GM21447 (cell line): ENCODE data around the gene FAM83B.
"Not testable (repeated sequence)": the region's sequence is repeated elsewhere in the genome, so short reads cannot be mapped to it uniquely, and the experiment has no call there.

Experiments
- ATAC-seq: cut with Tn5 transposase; IDR thresholded peaks from one replicate; pipeline ENCODE4 v1.9.1; 2021; ENCODE audit not compliant: unreplicated experiment

FAM83B gene

DNA sequence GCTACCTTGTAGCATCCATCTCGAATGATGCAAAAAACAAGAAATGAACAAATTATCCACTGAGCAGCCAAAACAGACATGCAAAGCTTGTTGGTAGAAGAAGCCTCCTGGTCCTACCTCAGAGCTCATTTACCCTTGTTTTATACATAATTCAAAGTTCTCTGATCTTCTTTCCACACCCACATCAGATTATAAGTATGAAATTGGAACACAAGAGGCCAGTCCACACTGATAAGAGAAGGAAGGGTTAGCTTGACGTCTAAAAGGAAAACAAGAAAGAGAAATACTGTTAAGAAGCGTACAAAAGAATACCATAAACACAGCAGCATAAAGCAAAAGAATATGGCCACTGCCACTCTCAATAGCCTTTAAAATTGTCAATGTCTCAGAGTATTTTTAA lies 49.7 kb downstream of the FAM83B start:
- no peak for ATAC-seq

DNA sequence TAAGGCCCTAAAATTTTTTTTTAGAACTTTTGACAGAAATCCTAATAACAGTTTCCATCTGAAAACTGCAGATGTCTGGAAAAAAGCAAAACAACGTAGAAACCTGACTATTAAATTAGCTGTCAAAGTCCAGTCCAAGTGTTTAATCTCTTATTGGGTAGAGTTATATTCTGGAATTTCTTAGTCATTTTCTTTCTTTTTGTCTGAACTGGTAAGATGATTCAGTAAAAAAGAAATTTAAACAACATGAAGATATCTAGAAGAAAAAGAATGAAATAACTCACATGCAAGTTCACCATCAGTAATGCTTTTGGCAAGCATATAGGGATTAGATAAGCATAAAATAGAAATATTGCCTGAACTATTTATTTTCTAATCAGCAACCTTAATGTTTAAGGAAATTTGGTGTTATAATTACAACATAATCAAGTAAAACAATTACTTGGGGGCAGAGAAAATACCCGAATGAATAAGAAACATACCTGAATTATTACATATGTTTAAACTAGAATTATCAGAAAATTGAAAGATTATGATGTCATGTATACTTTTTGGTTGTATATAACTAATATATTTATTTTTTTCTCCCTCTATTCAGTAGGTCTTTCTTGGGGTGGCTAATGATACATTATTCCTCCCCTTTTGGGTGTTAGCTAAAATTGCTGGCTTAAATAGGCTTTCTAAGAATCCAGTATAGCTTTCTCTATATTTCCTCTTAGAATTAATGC lies 51.1 kb downstream of the FAM83B start:
- ATAC-seq = no peak

DNA sequence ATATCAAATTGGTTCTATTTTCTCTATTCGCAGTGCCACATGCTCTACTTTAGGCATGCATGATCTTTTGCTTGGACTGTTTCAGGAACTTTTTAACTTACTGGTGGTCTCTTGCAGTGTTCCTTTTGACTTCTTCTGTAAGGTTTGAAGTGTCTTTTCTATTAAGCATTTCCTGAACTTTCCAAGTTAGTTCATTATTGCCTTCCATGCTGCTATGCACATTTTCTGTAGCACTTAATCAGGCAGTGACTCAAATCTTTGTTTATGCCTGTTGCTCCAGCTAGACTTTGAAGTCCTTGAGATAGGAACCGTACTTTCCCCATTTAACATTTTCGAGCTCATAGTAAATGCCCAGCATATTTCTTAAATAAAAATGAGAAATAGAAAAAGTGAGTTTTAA lies 52.2 kb downstream of the FAM83B start:
- ATAC-seq = no peak

DNA sequence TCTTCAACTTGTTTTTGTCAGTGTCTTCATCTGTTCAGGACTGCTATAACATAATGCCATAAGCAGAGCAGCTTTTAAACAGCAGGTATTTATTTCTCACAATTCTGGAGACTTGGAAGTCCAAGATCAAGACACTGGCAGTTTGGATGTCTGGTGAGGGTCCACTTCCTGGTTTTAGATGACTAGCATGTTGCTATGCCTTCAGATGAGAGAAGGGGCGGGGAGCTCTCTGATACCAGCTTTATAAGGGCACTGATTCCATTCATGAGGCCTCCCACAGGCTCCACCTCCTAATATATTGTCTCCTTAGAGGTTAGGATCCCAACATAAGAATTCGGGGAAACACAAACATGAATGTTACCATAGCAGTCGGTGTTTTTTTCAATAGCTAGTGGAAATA lies 52.9 kb downstream of the FAM83B start:
- no peak for ATAC-seq

DNA sequence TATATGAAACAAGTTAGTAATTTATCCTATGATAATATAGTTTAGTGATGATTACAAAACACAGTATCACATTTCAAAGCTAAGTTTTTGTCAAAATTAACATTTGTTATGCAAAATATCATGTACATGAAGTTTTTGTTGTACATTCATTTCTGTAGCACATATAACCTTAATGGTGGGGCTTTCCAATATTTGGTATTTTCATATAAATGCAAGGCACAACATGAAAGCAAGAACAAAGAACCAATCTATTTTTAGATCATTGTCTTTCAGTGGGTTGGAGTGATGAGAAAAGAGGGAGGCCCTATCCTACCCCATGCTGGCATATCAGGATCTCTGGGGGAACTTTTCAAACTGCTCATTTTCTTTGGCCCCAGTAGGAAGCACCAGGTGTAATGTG lies 53.4 kb downstream of the FAM83B start:
- ATAC-seq = no peak

DNA sequence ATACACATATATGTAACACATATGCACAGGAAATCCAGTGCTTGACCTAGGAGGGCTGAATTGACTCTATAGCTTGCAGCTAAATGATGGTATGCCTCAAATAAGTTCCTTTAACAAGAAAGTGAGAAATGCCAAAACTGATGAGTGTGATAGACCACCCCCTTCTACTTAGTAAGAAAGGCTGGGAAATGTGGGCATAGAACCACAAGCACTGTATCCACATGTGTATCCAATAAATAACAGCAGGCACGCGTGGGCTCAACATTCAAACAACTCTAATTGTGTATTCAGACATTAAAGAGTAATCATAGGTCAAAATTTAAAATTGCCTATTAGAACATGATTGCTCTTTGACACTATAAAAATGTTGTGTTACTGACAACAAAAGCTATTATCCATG lies 54.1 kb downstream of the FAM83B start:
- ATAC-seq = no peak

DNA sequence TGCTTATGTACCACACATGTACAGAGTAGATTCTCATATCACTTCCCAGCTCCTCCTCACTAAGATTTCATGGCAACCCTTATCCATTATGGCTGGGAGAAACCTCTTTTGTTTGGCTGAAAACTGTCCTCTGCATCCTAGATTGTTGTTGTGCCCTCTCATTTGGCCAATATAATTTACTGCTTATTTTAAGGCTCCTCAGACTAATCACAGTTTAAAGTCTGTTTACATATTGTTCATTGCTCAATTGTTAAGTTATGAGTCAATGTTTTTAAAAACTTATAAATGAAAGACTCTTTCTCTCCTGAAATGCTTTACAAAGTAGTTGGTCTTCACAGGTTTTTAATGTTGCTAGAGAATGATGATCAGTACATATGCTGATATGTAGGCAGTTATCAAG lies 57.3 kb downstream of the FAM83B start:
- no peak for ATAC-seq

DNA sequence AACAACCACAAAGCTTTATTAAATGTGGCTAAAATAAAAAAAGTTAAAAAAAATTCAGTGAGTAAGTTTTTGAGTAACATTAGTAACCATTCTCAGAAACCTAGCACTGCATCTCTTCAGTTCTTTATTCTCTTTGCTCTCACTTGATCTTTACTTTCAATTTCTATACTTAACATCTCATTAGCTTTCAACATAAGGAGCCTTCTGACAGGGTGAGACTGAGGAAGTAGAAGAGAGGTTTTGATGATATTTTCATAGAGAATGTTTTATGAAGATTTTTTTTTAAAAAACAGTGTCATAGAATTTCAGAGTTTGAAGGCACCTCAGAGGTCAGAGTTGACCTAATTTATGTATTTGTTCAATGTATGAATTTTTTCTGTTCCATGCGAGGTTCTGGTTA lies 60.8 kb downstream of the FAM83B start:
- ATAC-seq = no peak

DNA sequence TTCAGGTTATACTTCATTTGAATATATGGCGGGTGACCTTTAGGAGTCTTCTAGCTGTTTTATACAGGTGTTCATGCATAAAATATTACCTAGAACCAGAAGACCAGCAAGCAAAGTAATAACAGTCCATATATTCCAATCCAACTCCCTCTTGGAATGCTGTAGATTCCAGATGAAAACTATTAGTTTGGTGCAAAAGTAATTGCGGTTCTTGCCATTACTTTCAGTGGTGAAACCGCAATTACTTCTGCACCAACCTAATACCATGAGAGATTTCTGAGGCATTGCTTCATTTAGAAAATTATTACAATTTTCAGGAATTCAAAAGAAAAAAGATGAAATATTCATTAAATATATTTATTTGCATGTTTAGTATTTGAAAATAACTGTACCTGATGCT lies 62.6 kb downstream of the FAM83B start:
- ATAC-seq = no peak

DNA sequence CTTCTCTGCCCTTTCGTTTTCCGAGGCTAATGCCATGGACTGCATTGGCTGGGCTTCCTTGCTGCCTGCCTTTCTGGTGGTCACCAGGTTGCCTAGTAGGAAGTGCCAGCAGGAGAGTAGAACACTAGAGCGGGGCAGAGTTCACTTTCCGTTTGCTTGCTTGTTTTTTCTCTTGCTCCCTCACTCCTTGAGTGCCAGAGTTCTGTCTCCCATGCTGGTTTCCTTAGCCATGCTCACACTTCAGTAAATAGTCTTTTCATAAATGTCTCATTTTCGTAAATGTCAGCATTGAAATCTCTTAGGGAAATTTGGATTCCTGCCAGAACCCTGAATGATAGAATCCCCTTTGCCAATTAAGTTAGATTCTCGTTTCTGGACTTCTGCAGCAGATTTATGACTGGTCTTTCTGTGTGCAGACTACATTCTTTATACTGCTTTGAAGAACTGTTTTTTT lies 63.9 kb downstream of the FAM83B start:
- no peak for ATAC-seq

DNA sequence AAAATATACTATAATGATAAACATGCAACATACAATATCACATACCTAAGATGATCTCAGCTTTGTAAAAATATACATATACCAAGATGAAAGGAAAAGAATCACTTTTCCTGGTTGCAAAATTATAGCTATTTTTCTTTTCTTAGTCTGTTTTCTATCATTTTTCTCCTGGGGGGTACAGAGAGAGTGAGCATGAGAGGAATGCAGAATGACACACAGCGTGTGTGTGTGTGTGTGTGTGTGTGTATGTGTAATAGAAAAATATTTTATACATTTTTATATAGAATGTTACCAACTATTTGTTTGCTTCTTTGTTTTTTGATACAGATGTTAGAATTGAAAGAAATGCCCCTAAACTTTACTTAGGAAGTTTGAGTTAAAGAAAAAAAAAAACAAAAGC lies 64.3 kb downstream of the FAM83B start:
- no peak for ATAC-seq

DNA sequence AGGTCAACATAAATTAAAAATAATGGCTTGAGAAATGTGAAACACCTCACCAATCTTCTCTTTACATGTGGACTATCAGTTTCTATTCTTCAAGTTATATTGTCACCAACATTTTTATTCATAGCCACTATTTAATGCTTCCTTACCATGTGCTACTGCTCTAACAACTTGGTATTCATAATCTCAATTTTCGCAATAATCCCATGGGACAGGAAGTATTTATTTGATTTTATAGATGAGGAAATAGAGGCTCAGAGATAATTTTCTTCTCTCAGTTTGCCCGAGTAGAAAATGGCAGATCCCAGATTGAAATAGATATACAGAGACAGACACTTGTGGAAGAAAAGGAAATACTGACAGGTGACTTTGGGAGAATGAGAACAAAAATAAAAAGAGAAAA lies 66.6 kb downstream of the FAM83B start:
- no peak for ATAC-seq

DNA sequence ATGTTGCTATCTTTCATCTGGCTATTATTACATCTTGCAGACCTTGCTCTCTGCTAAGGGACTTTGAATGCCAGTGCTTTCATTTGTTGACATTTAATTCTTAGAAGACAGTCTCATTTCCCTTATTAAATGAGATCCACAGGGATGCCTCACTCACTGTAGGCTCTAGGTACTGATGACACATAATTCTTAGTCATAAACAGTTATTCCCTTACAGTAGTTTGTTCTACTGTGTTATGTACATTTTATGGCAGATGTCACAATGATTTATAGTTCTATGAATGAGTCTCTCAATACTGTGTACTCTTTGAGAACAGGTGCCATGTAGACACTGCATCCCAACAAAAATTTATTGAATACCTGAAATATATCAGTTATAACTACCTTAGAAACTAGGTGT lies 70.3 kb downstream of the FAM83B start:
- ATAC-seq = no peak

DNA sequence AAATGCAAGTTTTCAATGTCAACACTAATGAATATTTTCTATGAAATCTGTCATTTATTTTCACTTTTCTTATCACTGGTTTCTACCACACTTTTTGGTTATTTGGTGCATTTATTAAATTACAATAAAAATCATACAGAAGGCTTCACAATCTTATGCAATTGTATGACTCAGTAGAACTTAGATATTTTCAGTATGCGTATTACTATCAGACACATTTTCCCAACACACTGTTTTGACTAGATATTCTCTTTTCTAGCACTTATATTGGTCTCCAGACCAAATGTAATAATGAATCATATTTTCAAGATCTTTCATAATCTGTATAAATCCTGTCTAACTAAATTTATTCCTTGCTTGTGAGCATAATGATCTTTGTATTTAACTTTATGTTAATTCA lies 74.1 kb downstream of the FAM83B start:
- no peak for ATAC-seq

DNA sequence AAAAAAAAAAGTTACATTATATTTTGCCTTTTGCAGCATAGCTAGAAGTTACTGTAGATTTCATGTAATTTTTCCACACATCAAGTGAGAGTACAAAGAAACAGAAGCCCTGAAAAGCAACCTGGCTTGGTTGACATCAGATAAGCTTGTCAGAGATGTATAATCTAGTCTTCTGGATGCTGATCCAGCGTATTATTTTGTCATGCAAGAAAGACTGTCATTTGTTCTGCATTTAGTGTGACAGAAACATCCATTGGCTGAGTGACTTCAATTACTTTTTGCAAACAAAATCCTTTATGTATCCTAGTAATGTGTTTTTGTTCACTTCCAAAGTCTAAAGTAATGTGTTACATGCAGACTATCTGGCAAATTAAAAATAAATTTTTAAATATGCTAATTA lies 75.3 kb downstream of the FAM83B start:
- ATAC-seq = no peak

DNA sequence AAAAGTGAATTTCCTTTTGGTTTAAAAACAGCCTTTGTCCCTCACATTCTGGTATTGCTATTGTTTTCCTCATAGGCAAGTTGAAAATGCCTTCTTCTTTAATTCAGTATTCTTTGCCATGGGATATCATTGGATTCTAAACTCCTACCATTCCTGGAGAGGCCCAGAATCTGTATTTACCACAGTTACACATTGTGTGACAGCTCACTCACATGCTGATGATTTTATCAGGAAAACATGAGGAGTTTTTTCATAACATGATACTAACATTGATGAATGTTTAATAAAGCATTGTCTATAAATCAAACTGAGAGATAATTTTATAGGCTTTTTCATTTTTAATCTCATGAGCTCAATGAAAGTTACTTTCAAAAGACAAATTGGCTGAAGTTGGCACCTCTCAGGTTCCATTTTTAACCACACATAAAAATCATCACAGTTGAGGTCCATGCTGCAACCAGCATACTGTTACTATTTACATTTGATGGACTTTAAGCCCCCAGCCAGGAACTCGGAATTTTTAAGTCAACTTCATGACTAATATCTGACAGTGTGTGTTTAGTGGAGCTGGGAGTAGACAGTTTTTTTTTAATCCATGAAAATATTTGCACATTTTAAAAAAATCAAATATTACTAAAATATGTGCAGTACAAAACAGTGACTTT lies 82.8 kb downstream of the FAM83B start:
- ATAC-seq = no peak

DNA sequence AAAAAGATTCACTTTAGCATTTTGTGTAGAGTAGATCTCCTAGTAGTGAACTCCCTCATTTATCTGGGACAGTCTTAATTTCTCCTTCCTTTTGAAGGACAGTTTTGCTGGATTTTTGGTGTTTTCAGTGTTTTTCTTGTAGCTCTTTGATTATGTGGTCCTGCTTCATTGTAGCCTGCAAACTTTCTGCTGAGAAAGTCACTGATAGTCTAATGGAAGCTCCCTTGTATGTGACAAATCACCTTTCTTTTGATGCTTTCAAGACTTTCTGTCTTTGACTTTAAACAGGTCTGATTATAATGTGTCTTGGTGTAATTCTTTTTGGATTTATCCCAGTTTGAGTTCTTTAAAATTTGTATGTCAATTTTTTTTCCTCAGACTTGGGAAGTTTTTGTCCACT lies 86.1 kb downstream of the FAM83B start:
- no peak for ATAC-seq

DNA sequence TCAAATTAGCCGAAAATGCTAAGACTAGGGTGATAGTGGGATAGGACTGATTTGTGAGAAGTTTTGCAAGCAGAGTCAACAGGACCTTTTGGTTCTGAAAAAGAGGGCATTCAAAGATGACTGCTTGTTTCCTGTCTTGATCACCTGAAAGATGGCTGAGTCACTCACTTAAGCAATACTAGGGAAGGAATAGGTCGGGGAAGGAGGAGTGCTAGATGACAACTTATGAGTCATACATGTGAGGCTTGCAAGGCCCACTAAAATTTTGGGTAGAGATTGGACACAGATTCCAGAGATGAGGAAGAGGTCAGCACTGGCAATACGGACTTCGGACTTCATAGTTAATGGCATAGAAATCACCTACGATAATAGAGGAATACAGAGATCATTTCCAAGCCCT lies 89.2 kb downstream of the FAM83B start:
- ATAC-seq = no peak

DNA sequence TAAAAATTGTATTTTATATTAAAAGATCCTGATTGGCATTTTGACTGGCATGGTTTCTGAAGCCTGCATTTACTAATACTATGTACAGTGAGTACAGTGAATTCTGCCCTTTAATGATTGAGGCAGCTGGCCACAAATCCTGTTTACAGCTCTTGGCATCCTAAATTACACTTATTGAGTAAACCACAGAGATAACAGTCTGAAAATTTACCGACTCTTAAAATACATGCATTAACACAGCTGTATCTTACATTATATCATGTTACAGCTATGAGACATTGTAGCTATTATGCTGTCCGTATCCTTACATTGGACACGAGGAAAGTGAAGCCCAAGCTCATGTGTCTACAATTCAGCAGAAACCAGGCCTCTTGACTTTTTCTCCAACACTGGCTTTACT lies 90.8 kb downstream of the FAM83B start:
- no peak for ATAC-seq

DNA sequence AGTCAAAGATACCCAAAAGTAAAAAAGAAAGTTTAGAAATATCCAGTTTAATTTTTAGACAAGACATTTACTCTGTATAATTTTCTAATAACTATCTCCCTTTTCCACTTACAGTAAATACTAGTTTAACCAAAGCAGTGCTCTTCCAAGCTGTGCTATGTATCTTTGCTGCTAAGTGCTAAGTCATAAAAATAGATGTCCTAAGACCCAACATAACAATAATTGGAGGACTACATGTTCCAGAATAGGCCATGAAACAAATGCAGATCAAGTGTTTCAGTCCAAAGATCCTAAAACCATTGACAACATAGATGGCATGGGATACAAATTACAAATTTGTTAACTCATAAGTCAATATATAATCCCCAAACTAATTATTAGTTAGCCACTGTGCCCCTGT lies 111.1 kb downstream of the FAM83B start:
- no peak for ATAC-seq

DNA sequence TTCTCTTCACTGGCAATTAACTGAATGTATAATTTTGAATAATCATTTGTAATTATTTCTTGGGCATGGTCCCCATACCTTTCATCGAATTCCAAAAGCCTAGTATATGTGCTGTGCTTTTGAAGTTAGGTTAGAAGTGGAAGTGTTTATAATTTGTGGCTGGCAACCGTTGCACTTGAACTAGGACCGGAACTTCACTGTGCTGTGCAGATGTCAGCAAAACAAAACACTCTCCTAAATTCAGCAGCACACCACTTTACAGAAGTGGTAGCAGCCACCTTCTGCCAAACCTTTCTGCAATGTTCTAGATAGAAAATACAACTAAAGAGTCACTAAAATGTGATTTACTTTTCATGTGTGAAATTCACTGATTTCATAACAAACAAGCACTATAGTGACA lies 111.9 kb downstream of the FAM83B start:
- ATAC-seq = no peak

DNA sequence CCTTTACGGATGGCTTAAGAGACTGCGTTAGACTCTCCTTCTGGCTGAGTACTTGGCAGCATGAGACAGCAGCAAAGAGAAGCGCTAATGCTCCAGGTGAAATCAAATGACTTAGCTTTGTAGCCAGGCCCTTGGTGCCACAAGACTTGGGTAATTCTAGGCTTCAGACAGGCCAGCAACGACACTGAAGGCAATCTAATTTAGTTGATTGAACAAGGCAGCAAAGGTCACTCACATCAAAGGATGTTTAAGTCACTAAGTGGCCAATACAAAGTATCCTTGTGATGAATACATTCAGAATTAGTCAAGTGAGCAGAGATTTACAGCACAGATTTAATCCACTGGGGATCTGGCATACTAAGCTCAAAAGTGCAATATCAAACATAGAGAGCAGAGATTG lies 113.2 kb downstream of the FAM83B start:
- ATAC-seq = no peak

DNA sequence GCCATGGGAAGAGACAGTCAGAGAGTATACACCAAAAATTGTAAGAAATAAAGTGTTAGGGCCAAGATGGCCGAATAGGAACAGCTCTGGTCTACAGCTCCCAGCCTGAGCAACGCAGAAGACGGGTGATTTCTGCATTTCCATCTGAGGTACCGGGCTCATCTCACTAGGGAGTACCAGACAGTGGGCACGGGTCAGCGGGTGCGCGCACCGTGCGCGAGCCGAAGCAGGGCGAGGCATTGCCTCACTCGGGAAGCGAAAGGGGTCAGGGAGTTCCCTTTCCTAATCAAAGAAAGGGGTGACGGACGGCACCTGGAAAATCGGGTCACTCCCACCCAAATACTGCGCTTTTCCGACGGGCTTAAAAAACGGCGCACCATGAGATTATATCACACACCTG lies 114.8 kb downstream of the FAM83B start:
- ATAC-seq = not testable (repeated sequence)
